ENCODE results near the gene CD93.

CD93 gene, protein sequence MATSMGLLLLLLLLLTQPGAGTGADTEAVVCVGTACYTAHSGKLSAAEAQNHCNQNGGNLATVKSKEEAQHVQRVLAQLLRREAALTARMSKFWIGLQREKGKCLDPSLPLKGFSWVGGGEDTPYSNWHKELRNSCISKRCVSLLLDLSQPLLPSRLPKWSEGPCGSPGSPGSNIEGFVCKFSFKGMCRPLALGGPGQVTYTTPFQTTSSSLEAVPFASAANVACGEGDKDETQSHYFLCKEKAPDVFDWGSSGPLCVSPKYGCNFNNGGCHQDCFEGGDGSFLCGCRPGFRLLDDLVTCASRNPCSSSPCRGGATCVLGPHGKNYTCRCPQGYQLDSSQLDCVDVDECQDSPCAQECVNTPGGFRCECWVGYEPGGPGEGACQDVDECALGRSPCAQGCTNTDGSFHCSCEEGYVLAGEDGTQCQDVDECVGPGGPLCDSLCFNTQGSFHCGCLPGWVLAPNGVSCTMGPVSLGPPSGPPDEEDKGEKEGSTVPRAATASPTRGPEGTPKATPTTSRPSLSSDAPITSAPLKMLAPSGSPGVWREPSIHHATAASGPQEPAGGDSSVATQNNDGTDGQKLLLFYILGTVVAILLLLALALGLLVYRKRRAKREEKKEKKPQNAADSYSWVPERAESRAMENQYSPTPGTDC

DNA sequence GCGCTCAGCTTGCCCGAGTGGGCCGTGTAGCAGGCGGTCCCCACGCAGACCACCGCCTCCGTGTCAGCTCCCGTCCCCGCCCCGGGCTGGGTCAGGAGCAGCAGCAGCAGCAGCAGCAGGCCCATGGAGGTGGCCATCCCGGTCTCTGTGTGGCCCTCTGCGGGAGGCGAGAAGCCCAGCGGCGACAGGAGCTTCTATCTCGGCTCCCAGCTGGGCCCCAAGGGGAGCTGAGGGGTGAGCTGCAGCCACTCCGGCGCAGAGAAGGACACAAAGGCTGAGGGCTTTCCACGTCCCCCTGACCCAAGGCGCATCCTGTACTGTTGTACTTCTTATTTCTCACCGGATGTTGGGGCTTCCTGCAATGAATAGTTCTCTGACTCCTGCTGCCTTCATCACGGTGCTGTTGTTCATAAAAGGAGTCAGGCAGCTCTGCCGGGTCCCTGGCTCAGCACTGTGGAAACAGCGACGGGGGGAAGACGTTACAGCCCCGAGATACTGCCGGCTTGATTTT is at the start of gene CD93:
TSS of gene CD93 (minus strand) at position 269 of the 511 bp plus-strand sequence. CDS start at position 137, 132 bp downstream.
- ATAC-seq = peak; percentile 72 to 74

DNA sequence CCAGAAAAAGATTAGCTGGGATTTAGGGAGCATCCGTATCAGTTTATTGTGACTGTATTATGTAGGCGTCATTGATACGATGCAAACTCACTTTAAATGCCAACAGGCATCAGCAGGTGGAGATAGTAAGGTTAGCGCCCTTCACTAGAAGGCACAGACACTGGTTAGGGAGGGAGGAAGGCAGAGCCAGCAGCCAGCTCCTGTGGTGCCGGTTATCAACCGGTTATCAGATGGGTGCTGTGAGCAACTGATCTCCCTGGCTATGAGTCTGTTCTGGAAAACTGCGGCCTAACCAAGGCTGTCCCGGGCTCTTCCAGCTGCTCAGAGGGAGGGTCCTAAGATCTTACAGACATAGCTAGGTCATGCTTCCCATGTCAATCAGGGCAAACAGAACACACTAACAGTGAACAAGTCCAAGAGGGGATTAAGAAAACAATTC is 47.5 kb upstream of the CD93 start:
- no peak for ATAC-seq

DNA sequence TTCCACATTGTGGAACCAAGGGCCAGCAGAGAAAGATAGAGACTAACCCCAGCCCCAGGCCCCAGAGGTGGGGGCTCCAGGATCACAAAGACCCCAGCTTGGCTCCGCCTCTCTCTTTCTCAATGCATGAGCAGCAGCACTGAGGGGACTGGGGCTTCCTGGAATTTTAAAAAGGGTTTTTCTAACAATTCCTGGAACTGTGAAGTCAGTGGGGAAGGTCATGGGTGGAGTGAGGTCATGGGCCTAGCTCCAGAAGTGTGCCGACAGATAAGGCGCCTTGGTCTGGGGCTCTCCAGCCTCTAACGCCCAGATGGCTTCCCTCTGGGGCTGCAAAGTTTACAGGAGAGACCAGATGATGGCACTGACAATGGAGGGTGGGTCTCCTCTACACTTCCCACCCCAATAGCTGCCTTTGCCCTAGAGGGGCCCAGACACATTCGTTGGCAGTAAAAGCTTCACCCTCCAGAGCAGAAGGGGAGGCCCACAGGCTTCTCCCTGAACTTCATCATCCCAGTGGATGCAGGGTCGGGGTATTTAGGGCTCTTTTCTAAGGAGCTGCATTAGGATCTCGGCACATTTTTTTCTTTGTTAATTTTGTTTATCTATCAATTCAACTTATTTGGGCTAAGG is 46.9 kb upstream of the CD93 start:
- no peak for ATAC-seq

DNA sequence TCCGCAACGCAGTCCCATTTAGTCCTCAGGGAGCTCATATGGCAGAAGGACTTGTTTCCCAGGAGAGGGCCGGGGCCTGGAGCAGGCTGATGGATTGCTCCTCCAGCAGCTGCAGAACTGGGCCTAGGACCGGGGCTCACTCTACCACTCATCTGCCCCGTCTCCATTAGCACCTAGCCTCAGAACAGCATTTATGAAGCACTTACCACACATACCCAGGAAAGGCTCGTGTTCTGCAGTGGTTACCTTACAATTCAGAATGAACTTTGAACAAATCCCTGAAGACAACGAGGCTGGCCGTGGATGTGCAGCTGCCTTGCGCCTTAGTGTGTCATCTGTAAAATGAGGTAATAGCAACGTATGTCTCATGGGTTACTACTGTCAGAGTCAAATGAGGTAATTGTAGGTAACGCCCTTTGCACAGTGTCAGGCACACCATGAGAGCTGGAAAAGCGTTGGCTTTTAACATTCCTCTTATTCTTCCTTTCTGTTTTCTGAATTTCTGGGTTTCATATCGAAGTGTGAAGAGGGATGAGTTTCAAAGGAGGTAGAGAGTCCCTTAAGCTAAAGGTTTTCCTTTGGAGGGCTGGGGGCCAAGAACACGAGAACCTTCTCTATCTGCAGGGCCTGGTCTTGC is 46.3 kb upstream of the CD93 start:
- ATAC-seq = no peak

DNA sequence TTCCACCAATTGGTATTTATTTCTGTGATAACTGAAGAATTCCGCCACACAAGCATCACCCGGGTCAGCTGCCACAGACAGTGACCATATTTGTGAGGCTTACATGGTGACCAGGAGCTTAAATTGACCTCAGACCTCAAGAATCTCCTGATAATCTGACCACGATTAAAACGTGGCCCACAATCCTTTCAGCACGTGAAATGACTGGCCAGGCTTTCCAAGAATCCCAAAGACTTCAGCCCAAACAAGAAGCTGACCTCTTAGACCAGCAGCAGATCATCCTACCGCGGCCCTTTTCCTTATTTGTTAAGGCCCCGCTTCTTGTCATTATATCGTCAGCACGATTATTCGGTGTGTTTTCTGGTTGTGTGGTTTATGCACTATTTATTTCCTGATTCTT is 45.6 kb upstream of the CD93 start:
- no peak for ATAC-seq

DNA sequence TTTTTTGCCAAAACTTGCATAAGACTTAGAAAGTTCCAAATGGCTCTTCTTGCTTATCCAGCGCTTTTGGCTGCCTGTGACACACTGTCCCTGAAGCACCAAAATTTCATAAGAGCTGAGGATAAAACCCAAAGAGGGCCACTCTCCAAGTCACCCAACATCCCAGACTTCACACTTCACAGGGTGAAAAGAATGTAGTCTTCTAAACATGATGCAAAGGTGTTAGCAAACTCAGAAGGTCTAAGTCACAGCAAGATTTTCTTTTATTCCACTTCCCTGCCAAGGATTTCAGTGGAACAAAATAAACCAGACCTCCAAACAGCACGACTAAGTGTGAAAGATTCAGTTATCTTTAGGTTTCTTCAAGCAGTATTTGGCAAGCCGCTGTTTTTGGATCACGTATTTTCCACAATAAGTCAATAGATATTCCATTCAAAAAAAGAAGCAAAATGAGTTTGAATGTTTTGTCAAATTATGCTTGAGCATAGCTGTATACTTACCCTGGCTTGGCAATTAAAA is 44.6 kb upstream of the CD93 start:
- ATAC-seq = no peak

DNA sequence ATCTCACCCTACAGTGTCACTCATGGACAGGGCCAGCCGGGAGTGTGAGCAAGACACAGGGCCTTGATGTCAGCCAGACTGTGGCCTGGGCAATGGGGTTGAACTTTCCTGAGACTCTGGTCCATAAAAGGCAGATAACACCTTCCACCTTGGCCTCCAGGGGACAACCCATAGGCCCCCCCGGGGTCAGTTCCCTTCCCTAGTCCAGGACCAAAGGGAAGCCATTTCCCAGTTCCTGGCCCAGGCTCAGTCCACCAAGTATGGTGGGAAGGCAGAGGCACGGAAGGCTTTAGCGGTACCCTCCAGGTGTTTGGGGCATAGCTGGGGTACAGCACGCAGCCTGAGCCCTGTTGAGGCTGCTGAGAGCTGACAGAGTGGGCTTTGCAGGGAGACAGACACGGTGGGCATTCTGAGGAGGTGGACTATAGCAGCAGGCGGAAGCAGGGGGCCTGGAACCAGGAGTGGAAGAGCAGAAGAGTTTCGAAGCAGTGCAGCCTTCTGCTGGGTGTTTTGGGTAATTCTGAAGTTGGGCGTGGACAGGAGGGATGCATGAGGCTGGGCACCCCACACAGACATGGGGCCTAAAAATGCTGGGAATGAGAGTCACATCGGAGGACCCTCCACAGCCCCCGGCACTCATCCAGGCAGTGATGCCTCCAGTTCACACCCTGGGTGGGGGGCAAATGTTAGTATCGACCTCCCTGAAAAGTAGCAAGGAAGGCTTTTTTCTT is 43.9 kb upstream of the CD93 start:
- no peak for ATAC-seq

DNA sequence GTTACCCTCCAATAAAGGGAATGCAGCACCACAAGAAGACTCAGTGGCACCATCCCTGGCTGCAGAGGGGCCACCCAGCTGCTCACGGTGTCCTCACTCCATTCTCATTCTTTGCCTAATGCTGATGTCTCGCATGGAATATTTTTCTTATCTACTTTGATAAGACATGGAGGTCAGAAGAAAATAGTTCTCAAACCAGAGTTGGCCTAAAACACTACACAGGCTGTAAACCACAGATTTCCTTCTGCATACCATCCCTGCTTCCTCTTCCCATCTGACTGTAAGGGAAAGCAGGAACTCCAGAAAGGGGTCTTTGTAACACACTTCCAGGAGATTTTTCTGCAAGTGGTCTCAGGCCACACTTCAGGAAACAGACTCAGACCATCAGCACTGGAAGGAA is 43.1 kb upstream of the CD93 start:
- ATAC-seq = no peak

DNA sequence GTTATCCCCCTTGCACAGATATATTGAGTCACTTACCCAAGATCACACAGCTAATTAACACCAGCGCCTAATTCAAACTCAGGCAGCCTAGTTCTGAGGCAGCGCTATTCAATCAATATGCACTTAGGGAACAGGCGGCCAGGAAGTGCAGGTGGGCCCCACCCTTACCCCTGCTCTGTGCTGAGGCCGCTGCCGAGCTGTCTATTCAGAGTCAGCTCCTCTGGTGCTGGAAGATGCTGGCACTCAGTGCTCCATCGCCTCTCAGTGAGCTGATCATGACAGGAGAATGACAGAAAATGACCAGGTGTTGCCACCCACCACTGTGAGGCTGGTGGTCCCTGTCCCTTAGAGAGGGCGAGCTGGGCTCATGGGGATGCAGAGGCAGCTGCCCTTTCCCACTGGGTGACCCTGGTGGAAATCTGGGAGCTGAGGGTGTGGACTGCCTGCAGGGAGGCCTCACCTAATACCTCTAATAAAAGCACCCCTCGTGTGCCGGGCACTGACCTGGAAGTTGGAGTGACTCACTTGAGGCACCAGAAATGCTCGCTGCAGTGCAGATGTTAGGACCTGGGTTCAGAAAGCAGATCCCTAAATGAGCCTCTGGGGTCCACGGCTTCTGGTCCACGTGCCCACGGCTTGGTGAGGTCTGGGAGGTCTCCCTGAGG is 42.5 kb upstream of the CD93 start:
- ATAC-seq = no peak

DNA sequence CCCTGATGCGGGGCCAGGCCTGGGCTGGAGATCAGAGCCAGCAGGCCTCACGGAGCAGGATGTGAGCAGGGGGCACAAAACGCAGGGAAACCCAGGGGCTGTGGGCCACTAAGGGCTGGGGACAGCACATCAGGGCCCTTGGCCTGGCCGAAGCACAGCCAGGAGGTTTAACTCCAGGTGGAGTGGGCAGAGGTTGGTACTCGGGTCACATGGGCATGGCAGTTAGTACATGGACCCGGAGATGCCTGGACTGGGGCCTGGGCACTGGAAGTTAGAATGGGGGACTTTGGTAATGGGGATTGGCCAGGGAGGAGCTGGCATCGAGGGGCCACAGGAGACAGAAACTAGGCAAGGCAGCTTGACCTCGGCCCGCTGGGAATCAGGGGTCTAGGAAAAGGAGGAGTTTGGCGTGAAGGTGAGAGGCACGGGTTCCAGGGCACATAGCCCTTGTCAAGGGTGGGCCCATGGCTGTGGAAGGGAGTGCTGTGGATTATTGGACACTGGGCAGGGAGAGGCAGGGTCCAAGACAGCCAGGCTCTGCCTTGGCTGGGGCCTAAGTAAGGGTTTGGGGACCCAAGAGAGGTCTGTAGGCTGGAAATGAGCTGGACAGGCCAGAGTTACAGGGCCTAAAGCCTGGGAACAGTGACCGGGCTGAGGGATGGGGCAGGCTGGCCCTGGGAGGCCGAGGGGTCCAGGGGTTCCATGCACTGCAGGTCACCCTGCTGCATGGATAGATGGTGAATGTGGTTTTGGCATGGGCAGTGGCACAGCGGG is 41.6 kb upstream of the CD93 start:
- no peak for ATAC-seq

DNA sequence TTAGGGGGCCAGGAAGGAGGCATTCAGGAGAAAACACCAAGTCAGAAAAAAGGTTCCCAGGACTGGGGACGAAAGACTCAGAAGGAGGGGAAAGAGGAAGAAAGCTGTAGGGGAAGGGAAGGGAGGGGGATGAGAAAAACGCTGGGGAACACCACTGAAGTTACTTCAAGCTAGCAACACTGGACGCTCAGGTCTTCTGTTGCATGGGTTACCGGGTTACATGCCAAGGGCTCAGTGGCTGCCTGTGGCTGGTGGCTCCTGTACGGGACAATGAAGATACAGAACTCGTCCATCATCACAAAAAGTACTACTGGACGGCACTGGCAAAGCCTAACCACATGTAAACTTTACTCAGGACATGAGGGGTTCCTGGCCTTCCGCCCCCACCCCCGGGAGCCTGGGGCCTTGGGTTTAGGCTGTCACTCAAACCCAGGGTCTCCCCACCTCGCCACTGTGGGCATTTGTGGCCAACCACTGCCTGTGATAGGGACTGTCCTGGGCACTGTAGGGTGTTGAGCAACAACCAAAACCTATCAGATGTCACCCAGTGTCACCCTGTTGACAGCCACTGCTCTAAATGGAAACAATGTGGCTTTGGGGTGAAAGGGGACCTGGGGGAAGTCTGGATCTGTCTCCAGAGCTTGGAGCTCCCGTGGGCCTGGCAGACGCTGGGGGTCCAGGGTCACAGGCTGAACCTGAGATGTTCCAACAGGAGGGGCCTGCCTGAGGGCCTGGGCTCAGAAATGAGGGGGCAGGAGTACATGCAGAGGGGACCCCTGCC is 40.3 kb upstream of the CD93 start:
- ATAC-seq = no peak

DNA sequence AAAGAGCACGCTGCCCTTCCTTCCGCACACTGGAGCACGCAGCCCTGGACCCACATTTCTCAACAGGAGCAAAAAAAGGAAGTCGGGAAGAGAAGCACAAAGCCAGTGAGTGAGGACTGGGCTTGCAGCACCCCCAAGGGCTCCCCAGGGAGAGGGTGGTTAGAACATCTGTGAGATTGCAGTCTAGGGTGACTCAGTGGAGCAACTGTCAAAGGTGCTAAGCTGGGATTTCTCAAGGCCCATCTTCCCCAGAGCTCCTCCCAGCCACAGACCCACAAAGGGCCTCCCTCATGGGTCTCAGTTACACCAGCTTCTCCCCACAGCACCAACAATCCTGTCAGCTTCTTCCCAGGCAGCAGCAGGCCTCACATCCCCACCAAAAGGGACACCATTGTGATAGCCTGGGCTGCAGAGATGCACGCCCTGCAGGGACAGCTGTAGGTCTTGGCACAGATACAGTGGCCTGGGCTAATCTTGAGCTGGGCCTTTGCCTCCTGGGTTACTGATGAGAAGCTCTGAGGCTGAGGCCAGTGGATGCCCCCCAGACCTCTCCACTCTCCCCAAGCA is 39.6 kb upstream of the CD93 start:
- no peak for ATAC-seq

DNA sequence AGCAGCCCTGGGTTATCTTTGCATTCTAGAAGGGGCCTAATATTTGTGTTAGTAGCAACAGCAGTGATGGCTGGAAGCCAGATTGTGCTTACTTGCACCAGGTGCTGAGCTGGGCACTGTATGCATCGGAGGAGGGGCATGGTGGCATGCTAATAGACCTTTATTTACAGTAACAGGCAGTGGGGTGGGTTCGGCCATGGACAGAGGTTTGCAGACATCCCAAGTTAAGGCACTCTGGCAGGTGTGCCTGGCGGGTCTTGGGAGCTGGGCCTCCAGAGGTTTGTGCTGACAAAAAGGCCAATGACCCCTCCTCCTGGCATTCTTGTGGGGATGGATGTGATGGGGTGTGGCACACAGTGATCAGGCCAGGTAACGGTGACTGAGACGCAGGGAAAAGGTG is 39.0 kb upstream of the CD93 start:
- ATAC-seq = no peak

DNA sequence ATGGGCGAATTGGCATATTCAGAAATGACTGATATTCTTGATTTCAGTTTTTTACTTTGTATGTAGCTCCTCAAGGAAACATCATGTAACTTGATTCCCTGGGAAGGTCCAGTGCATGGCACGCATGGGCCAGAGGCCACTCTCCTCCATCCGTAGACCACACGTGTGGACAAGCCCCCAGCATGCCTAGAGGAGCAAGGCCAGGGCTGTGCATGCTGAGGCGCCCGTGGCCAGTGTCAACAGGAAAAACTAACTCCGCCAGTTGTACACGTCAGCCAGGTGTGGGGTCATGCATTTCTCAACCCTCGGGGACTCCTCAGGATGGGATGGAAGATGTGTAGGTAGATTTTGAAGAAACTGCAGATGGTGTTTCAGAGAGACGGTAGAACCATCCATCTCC is 37.8 kb upstream of the CD93 start:
- no peak for ATAC-seq

DNA sequence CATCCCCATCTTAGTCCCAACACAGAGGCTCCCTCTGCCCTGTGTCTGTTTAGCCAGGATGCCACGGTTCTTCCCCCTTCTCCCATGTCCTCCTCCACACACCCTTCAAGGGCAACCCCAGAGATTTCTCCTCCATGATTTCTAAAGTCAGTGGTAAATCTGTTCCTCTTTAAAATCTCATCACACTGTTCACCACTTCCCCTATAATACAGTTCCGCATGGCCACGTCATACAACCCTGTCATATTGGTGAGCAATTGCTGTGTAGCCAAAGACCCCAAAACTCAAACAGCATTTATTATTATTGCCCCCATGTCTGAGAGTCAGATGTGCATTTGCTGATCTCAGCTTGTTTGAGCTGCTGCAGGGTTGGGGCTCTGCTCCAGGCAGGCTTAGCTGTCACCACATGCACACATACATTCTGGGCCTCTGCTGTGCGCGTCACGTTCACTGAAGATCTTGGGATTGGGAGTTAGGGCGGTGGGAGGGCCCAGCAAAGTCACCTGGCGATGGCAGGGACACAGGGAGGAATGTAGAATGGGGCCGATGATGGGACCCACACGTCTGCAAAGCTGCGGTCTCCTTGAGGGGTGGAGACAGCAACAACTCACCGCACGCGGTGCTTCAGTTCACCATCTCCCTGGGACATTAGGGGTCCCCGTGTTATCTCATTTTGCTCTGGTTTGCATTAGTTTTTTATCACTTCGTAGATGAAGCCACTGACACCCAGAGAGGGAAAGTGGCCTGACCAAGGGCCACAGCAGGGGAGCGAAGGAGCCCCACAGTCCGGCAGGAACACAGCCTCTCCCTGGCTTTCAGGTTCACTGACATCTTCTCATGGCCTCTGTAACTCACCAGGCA is 36.9 kb upstream of the CD93 start:
- no peak for ATAC-seq

DNA sequence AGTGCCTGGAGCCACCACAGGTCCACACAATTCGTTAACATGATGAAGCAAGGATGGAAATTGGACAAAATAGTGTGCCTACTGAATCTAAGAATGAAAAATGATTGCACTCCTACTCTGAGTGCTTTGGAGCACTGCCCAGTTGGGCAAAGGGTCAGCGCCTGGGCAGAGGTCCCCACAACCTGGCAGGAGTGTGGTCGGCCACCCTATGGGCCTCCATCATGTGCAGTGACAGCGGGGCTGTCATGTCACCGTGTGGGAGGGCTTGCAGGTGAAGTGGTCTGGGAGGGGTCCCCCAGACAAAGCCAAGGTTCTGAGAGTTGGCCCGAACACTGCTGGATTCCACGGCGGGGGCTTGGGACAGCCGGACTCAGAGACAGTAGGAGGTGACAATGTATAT is 36.2 kb upstream of the CD93 start:
- ATAC-seq = no peak

DNA sequence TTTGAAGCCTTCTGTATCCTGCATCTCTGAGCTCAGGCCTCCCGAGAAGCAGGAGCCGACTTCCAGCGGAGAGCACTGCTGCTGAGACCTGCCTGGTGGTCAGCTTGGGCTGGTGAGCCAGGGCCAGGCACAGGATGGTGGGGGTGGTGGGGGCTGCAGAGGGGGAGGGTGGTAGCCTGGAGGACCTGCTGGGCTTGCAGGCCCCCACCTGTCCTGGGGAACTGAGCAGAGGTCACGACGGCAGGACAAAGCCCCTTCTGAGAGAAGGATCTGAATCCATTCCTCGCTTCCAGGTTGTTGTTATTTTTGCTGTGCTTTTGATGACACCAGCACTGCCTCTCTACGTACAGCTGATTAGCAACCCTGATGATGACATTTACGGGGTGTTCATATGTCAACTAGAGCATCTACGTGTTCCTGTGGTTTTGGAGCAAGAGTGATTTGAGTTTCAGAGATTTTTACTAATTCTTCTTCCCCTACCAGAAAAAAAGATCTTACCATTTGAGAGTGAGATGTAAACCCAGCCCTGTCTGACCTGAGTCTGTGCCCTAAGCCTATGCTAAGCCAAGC is 35.7 kb upstream of the CD93 start:
- no peak for ATAC-seq
